ENCODE data around the gene UNC13A.

UNC13A gene

DNA sequence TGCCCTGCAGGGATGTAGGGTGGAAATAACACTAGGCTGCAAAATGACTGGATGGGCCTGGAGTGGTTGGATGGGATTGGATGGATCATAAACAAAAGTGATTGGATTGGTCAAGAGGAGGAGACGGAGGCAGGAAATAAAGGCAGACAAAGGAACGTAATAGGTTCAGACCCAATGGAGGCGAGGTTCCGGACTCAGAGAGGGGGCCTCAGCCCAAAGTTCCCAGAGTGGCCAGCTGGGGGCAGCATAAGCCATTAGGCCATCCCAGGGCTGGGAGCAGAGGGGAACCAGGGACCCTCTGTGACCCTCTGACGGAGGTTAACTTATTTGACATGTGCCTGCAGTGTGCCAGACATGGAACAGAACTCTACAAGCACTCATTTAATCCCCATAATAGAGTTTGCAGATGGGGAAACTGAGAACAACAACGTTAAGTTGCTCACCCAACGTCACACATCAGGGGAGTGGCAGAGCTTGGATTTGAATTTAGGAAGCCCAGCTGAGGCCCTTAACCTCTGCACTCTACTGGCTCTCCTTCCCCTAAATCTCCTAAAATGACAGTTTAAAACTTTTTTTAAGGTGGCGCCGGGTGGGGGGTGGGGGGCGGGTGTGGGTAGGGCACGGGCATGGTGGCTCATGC is 15.8 kb upstream of the UNC13A start:
- peak; percentile 46 to 72 (median 61) for DNase-seq

DNA sequence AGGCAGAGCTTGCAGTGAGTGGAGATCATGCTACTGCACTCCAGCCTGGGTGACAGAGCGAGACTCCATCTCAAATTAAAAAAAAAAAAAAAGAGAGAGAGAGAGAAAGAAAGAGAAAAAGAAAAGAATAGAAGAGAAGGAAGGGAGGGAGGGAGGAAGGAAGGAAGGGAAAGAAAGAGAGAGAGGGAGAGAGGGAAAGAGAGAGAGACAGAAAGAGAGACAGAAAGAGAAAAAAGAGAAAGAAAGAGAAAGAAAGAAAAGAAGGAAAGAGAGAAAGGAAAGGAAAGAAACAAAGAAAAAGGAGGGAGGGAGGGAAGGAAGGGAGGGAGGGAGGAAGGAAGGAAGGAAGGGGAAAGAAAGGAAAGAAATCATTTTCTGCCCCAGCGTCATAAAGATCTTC is 7.0 kb upstream of the UNC13A start:
- DNase-seq: no peak

DNA sequence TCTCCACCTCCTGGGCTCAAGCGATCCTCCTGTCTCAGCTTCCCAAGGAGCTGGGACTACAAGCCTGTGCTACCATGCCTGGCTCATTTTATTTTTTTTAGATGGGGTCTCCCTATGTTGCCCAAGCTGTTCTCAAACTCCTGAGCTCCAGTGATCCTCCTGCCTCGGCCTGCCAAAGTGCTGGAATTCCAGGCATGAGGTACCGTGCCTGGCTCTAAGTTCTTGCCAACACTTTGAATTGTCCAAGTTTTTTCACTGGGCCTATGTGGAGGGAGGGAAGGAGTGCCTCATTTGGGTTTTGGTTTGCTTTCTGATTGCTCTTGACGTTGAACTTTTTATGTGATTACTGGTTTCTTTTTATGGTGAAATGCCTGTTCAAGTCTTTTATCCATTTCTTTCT is 4.4 kb upstream of the UNC13A start:
- no peak for DNase-seq

DNA sequence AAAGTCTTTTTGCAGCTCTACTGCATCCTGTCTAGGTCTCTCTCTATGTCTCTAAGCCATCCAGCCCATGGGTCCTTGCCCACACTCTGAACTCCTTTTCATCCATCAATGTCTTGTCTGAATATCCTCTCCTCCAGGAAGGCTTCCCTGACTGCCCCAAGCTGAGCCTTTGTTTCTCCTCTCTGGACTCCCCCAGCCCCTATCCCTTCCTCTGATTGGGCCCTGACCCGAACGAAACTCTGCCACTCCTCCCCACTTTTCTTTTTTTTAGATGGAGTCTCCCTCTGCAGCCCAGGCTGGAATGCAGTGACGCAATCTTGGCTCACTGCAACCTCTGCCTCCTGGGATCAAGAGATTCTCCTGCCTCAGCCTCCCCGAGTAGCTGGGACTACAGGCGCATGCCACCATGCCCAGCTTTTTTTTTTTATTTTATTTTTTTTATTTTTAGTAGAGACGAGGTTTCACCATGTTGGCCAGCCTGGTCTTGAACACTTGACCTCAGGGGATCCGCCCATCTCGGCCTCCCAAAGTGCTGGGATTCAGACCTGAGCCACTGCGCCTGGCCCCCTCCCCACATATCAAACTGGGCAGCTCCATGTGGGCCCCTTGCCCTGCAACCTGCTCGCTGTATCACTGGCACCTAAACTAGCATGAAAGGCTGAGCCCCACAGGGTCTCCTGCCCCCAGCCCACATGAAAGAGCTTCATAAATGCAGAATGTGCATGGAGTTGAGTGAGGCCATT is 870 bp upstream of the UNC13A start:
- DNase-seq: no peak

DNA sequence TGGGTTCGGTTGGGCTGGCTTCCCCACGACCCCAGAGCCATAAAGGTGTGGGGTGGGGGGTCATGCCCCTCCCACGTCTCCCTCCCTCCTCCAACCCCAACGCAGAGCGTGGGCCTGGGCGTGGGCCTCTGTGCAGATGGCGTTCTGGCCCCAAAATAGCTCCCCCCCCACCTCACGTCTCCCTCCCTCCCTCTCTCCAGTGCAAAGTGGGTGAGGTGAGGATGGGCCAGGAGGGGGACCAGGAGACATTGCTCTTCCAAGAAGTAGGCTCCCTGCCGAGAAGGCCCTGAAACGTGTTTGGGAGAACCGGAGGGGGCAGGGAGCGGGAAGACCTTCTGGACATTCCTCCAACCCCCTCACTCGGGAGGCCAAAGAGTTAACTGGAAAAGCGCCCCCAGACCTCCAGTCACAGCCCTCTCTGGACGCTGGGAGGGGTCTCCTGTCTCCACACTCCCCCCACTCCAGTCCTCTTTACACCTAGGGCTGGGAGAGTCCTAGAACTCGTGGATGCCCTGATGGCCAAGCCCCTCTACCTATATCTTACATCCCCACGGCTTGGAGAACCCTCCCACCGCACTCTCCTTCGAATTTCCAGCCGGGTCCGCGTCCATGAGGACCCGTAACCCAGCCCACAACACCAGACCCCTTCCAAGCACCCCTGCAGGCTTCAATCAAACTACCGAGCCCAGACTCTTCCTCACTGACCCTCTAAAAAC is 855 bp downstream of the UNC13A start:
- DNase-seq: no peak

DNA sequence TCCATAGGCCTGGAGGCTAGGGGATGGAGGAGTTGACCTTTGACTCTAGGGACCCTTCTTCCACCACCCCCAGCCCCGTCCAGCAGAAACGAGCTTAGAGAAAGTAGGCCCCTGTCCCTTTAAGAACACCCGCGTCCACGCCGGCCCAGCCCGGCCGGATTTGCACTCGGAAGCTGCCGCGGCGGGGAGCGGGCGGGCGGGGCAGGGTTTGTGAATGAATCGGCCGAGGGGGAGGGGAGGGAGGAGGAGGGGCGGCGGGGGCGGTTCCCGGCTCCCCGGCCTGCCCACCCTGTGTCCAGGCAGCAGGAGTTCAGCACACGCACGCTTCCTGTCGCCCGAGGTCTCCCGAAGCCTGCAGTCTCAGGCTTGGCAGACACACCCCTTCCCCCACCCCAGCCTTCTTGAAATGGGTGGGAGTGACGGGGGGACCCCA is 1.5 kb downstream of the UNC13A start:
- DNase-seq: no peak

DNA sequence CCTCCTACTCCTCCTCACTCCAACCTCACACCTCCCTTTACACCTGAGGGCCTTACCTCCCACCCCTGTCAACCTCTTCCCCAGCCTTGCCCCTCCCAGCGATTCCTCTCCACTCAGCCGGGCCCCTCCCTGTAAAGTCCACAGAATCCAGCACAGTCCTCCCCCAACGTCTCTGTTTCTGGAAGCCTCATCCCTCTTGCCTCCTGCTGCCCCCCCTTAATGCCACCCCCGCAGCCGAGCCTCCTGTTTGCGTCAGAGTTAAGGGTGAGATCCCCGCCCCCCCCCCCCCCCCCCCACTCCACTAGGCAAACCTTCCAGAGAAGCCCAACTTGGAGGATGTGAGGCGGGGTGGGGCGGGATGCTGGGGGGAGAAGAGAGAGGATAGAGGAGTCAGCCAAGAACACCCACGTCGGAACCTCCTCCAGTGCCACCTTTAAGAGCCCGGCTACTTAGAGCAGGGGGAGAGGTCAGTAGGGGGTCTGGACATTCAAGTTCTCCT is 2.1 kb downstream of the UNC13A start:
- no peak for DNase-seq

DNA sequence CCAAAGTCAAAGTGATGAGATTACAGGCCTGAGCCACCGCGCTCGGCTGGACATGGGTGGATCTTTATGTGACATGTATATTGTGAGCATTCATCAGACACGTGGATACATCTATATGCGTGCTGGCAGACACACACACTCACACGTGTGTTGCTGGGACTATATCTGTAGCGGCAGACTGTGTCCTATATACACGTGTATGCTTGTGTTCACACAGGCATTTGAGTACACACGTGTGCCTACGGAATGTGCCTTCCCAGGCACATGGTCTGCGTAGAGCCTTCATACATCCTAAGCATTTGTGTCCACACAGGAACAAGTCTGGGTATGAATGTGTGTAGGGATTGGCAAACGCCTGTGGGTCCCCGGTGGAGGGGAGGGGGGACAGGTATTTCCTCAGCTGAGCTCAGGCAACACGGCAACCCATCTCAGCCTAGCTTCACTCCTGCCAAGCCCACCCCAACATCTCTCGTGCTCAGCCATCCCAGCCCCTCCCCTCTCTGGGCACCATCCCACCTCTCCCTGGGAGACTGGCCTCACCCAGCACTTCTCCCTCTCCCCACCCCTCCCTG is 2.6 kb downstream of the UNC13A start:
- DNase-seq: no peak

DNA sequence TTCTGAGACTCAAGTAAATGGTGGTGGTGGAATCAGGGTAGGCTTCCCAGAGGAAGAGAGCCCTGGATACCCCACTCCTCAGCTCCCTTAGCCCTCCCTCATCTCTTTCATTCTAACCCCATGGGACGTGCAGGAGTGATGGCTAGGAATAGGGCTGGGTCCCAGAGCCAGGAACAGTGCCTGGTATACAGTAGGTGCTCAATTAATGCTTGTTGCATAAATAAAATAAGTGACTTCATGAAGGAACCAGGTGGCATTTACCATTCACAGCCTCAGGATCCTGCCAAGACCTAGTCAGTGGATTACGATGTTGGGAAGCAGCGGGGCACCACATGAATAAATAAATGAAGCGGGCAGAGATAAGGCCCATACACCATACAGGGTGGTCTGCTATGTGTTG is 3.9 kb downstream of the UNC13A start:
- no peak for DNase-seq

DNA sequence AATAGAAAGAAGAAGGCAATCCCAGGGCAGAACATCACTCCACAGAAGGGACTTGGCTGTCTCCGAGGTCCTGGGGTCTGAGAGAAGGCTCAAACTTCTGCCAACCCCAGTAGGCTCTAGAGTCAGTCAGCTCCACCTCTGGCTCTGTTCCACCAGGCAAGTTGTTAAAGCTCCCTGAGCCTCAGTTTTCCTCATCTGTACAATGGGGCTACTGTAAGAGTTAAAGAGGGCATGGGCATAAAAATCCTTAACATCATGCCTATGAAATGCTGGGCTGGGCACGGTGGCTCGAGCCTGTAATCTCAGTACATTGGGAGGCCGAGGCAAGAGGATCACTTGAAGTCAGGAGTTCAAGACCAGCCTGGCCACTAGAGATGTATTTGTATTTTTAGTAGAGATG is 5.1 kb downstream of the UNC13A start:
- no peak for DNase-seq

DNA sequence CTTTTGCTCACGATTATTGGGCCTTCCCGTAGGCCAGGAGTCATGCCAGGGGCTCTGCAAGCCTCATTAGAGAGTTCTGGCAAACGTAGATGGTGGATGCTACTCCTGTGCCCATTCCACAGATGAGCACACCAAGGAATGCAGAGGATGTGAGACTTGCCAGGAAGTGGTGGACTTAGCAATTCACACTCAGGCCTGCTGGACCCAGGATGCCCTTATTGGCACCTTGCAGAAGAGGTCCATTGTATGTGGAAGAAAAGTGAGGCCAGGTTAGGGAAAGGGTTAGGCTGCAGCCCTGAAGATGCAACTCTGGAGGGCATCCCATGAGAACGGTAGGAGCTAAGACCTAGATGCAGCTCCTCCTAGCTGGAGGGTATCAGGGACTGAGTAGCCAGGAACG is 5.9 kb downstream of the UNC13A start:
- DNase-seq: no peak

DNA sequence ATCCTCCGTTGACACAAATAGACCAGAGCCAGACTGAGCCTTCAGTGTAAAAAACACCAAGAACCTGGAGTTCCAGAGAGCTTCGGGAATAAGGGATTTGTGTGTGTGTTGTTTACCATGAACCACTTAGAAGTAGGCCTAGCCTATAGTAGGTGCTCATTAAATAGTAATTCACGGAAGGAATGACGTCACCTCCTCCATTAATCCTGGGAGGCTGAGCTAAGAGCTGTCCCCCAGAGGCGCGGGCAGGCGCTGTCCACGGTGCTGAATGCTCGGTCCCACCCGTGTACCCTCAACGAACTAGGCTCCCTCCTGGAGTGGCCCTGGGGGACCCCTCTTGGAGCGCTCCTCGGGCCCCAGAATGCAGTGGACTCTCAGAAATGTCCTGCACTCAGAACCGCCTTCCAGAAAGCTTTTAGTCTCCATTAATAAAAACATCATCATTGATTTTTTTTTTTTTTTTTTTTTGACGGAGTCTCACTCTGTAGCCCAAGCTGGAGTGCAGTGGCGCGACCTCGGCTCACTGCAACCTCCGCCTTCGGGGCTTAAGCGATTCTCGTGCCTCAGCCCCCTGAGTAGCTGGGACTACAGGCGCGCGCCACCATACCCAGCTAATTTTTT is 6.5 kb downstream of the UNC13A start:
- peak in 1 of 5 experiments; percentile 28 for DNase-seq

DNA sequence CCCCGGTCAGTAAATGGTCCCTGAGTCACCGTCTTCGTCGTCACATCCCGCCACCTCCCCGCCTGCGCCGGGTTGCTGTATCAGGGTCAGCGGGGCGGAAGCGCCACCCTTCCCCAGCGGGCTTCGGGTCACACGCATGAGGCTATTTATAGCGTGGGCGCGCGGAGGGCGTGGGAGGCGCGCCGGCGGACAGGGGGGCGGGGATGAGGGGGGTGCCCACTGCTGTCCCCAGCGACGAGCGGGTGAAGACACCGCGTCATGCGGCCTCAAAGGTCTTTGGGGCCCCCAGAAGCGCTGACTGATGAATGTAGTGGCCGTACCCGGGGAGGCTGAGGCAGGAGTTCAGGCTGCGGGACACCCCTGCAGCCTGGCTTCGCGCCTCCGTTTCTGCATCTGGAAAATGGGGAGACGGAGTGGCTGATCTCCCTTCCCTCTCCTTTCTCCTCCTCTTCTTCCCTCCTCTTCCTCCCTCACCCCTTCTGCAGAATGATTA is 7.9 kb downstream of the UNC13A start:
- peak in 2 of 5 experiments; percentile 35 to 51 for DNase-seq

DNA sequence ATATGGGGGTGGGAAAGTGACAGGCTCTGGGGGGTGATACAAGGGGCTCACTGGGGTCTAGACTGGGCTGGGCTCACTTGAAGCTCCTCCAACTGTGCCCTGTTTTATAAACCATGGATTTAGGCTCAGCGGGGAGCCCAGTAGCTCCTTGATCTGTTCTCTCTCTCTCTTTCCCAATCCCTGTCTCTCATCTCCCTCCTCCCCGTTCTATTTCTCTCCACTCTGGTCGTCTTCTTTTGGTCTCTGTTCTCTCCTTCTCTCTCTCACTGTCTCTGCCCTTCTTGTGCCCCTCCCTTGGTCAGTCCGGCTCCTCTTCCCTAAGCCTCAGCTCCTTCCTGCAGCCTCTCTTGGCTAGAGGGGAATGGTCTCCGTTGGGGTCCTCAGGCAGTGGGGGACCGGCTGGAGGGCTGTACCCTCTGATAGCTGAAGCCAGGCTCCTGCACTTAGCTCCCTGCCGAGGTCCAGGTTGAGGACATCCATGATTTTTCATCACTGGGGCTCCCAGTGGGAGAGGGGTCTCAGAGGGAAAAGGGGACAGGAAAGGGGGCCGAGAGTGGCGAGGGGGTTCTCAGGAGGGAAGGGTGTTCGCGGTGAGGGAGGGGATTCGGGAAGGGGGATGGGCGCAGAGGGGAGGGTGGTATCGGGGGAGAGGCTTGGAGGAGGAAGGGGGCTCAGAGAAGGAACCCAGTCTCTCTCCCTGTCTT is 8.5 kb downstream of the UNC13A start:
- no peak for DNase-seq

DNA sequence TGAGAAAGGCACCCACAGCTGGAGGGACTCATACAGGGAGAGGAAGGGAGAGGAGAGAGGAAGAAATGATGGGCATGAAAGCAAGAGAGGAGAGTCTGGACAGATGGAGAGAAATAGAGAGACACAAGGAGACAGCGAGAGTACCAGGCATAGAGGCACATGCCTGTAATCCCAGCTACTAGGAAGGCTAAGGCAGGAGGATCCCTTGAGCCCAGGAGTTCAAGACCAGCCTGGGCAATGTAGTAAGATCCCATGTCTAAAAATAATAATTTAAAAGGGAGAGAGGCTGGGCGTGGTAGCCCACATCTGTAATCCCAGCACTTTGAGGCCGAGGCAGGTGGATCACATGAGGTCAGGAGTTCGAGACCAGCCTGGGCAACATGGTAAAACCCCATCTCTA is 9.3 kb downstream of the UNC13A start:
- DNase-seq: no peak

DNA sequence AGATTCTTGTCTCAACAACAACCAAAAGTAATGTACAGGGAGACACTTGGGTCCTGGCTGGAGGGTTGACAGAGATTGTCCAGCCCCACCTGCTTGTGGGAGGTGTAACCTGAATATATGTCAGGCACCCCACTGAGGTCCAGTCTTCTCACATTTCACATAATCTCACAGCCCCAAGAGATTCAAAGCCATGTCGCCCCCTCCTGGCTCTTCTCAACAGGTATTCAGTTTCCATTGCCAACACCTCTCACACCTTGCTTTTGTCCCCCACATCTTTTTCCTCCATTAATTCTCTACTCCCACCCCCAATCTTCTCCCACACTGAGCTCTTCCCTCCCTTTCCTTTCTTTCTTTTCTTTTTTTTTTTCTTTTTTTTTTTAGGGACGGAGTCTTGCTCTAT is 11.2 kb downstream of the UNC13A start:
- no peak for DNase-seq

DNA sequence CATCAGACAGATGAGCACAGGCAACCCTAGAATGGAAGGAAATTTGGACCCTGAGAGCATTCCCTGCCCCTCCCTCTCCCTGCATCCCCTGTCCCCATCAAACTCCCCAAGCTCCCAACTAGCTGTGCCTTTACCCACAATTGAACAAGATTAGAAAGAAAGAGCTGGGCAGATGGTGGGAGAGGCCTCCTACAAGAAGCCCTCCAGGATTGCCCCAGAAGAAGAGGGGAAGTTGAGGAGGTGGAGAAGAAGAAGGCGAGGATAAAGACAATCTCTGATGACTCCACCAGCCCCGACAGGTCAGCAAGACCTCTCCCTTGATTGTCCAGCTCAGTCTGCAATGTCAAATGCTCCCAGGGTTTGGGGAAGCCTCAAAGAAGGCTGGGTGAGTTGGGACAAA is 11.9 kb downstream of the UNC13A start:
- DNase-seq: no peak

DNA sequence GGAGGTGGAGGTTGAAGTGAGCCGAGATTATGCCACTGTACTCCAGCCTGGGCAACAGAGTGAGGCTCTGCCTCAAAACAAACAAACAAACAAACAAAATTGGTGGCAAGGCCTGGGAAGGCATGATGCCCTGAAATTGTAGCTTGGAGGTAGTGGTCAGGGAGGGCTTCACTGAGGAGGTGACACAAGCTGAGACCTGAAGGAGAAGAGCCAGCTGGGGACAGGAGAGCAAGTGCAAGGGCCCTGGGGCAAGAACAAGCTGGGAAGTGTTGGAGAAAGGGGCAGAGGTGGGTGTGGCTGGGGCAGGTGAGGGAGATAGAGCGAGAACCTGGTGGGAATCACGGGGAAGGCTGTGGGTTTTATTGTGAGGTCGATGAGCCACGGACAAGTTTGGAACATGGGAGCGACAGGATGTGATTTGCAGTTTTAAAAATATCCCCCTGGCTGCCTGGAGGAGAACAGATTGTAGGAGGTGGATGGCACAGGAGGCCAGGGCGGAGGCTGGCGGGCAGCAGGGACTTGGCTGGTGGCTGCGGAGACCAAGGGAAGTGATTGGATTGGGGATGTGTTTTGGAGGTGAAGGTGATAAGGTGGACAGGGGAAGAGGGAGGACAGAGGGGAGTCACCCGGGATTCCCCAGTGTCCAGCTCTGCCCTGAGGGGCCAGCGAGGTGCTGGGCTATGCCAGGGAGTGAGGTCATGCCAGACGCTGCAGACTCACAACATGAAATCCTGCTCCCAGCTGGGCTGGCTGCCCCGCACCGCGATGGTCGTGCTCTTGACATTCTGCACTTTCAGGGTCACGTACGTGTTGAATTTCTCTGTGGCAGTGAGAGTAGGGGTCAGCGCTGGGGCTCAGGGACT is 14.0 kb downstream of the UNC13A start:
- no peak for DNase-seq

DNA sequence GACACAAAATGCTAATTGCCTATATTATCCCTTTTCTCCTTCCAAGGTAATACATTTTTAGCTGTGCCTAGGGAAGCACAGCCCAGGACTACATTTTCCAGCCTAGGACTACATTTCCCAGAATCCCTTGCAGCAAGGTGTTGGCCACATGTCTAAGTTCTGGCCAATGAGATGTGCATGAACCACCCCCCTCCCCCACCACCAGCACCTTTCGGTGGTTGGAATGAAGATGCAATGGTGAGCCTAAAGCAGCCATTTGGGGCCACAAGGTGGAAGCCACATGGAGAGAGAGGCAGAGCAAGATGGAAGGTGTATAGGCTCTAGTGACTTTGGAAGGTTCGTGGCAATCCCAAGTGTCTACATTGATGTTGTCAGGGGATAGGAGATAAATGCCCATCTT is 16.2 kb downstream of the UNC13A start:
- peak in 1 of 5 experiments; percentile 46 for DNase-seq

DNA sequence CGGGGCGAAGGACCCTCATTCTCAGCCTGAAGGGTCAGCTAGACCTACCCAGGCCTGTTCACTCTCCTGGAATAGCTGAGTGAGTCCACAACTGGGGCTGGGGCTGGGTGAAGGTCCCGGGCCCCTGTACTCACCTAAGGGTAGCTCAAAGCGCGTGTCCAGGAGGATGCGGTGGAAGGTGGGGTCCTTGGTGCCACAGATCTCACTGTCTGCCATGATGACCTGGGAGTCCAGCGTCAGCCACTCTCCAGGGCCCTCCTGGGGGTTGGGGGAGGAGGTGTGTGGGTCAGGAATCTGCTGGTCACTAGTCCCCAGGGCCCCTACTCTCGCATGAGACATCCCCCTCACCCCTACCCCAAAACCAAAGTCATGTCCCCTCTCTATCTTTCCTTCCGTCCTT is 18.7 kb downstream of the UNC13A start:
- no peak for DNase-seq

DNA sequence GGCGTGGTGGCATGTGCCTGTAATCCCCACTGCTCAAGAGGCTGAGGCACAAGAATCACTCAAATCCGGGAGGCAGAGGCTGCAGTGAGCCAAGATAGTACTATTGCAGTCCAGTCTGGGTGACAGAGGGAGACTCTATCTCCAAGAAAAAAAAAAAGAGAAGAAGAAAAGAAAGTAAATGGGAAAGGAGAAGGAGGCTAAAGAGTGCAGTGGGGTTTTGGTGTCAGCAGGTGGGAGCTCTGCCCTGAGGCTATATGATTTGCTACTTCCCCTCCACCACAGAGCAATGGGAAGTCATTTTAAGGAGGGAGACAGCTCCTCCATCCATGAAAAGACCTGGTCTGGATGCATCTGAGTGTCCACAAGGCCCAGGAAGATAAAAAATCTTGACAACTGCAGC is 23.1 kb downstream of the UNC13A start:
- DNase-seq: no peak

All from T-helper 2 cell (primary cell).